H1 (cell line): ENCODE measurements around the gene DVL1. TPM values are rescaled to one million over a fixed set of nuclear protein-coding genes. Genes with fewer than 3 reads are reported as not detected.
A peak's percentile ranks its signal among the peaks of the same experiment; 100 is the strongest.

Source experiments
- CTCF ChIA-PET: fragments of 300-600 bp; sonication (Branson Sonifier 250); formaldehyde crosslinking; loops from one replicate; lab custom pipeline; 2021; ENCODE audit not compliant: partially characterized antibody; lab: Charles Lee
- POLR2A ChIA-PET: fragments of 300-600 bp; sonication (Branson Sonifier 250); formaldehyde crosslinking; loops from one replicate; lab custom pipeline; 2021; ENCODE audit warnings: inconsistent platforms; ENCODE audit not compliant: partially characterized antibody; lab: Charles Lee
- DNase-seq, 2 experiments: peaks; one replicate each; pipeline versions ENCODE4 v3.0.0 to v3.0.0-alpha.2; 2010 to 2022; ENCODE audit warnings: low spot score in 2 of 2, low read depth in 1 of 2, mixed read lengths in 1 of 2
- FAIRE-seq: peaks from 2 replicates; lab custom pipeline; 2011; peaks lifted over from hg19 to GRCh38; lab: Jason Lieb, UNC
- H2AFZ ChIP-seq: 2 replicates; pipeline ENCODE4 v1.8.1; 2012; ENCODE audit warnings: low read length, inconsistent platforms
- H2AK5ac ChIP-seq: 2 replicates; pipeline ENCODE4 v1.6.1; 2013; ENCODE audit warnings: low read depth, low read length
- H2BK120ac ChIP-seq: replicated peaks from 2 replicates; pipeline ENCODE3; 2013; ENCODE audit warnings: low read depth, low read length, inconsistent platforms
- H2BK12ac ChIP-seq: 2 replicates; pipeline ENCODE4 v1.6.1; 2013; ENCODE audit warnings: low read depth, low read length
- H2BK15ac ChIP-seq: 2 replicates; pipeline ENCODE4 v1.6.1; 2013; ENCODE audit warnings: low read length
- H2BK20ac ChIP-seq: 2 replicates; pipeline ENCODE4 v1.6.1; 2013; ENCODE audit warnings: low read length
- H2BK5ac ChIP-seq: 2 replicates; pipeline ENCODE4 v1.6.1; 2013; ENCODE audit warnings: low read depth, low read length
- H3K14ac ChIP-seq: 2 replicates; pipeline ENCODE4 v1.6.1; 2013; ENCODE audit warnings: inconsistent platforms; ENCODE audit not compliant: insufficient read length
- H3K18ac ChIP-seq: 2 replicates; pipeline ENCODE4 v1.6.1; 2013; ENCODE audit warnings: low read length; ENCODE audit errors: extremely low read depth
- H3K23ac ChIP-seq: 2 replicates; pipeline ENCODE4 v1.6.1; 2013; ENCODE audit warnings: inconsistent platforms; ENCODE audit not compliant: insufficient read length
- H3K23me2 ChIP-seq: 2 replicates; pipeline ENCODE4 v1.6.1; 2013; ENCODE audit warnings: low read depth, low read length
- H3K27ac ChIP-seq: 2 replicates; pipeline ENCODE4 v1.6.1; 2011; ENCODE audit warnings: low read depth, low read length, inconsistent platforms
- H3K27me3 ChIP-seq, 4 experiments: replicated peaks in 1 of 4; 1 replicate in 1 of 4; 2 replicates in 3 of 4; pipeline versions ENCODE4 v1.6.1 to v1.8.1; 2011 to 2013; ENCODE audit warnings: low read length in 3 of 4, mild to moderate bottlenecking in 3 of 4, inconsistent platforms in 2 of 4, mixed read lengths in 2 of 4, moderate library complexity in 1 of 4; ENCODE audit not compliant: control insufficient read depth in 3 of 4, insufficient read depth in 3 of 4; ENCODE audit errors: extremely low read depth in 1 of 4
- H3K36me3 ChIP-seq, 4 experiments: 2 replicates each; pipeline versions ENCODE4 v1.6.1 to v1.8.1; 2011 to 2013; ENCODE audit warnings: mild to moderate bottlenecking in 4 of 4, low read length in 3 of 4, moderate library complexity in 2 of 4, control low read depth in 1 of 4, inconsistent platforms in 1 of 4; ENCODE audit not compliant: insufficient read depth in 4 of 4, control insufficient read depth in 2 of 4
- H3K4ac ChIP-seq: replicated peaks from 2 replicates; pipeline ENCODE3; 2013; ENCODE audit warnings: low read length, low read depth, mixed read lengths, inconsistent platforms; ENCODE audit not compliant: insufficient read length
- H3K4me1 ChIP-seq, 4 experiments: replicated peaks in 1 of 4; 1 replicate in 1 of 4; 2 replicates in 3 of 4; pipeline versions ENCODE4 v1.6.1 to v1.8.1; 2011 to 2013; ENCODE audit warnings: low read length in 3 of 4, inconsistent platforms in 2 of 4, mixed read lengths in 1 of 4; ENCODE audit not compliant: insufficient read depth in 4 of 4, control insufficient read depth in 3 of 4
- H3K4me2 ChIP-seq, 2 experiments: 2 replicates each; pipeline versions ENCODE4 v1.6.1 to v1.8.1; 2011 to 2013; ENCODE audit warnings: low read depth in 2 of 2, low read length in 2 of 2, control low read depth in 1 of 2, inconsistent platforms in 1 of 2, mild to moderate bottlenecking in 1 of 2; ENCODE audit not compliant: insufficient read depth in 1 of 2
- H3K4me3 ChIP-seq, 4 experiments: fragments of 200-600, 300-600 bp in 1 of 4; sonication (generic), shearing (Covaris generic), sonication (Bioruptor Twin) in 1 of 4; 2 replicates each; pipeline versions ENCODE4 v1.5.1 to v1.8.1; 2011 to 2016; ENCODE audit warnings: low read length in 4 of 4, low read depth in 3 of 4, control low read depth in 2 of 4, inconsistent platforms in 2 of 4, mild to moderate bottlenecking in 2 of 4, mixed read lengths in 1 of 4, moderate library complexity in 1 of 4; ENCODE audit not compliant: insufficient read depth in 2 of 4; ENCODE audit errors: extremely low read depth in 1 of 4
- H3K56ac ChIP-seq: replicated peaks from 2 replicates; pipeline ENCODE3; 2013; ENCODE audit warnings: low read depth, mild to moderate bottlenecking, mixed read lengths, low read length, inconsistent platforms; ENCODE audit not compliant: insufficient read length
- H3K79me1 ChIP-seq: 2 replicates; pipeline ENCODE4 v1.6.1; 2013; ENCODE audit warnings: low read depth, low read length, control low read depth
- H3K79me2 ChIP-seq, 2 experiments: 2 replicates each; pipeline versions ENCODE4 v1.6.1 to v1.8.1; 2012 to 2013; ENCODE audit warnings: low read length in 2 of 2, mild to moderate bottlenecking in 2 of 2, inconsistent platforms in 1 of 2; ENCODE audit not compliant: insufficient read depth in 2 of 2, control insufficient read depth in 1 of 2
- H3K9ac ChIP-seq, 4 experiments: replicated peaks in 1 of 4; 1 replicate in 1 of 4; 2 replicates in 3 of 4; pipeline versions ENCODE4 v1.6.1 to v1.8.1; 2011 to 2013; ENCODE audit warnings: low read depth in 3 of 4, low read length in 3 of 4, control low read depth in 2 of 4, mild to moderate bottlenecking in 2 of 4, moderate library complexity in 2 of 4, inconsistent platforms in 1 of 4; ENCODE audit errors: extremely low read depth in 1 of 4
- H3K9me3 ChIP-seq, 2 experiments: 2 replicates each; pipeline versions ENCODE4 v1.6.1 to v1.8.1; 2012 to 2013; ENCODE audit warnings: mild to moderate bottlenecking in 2 of 2, moderate library complexity in 2 of 2, control low read depth in 1 of 2, inconsistent platforms in 1 of 2, low read depth in 1 of 2, low read length in 1 of 2, mixed read lengths in 1 of 2; ENCODE audit not compliant: insufficient read depth in 2 of 2
- H4K20me1 ChIP-seq, 2 experiments: replicated peaks in 1 of 2; 2 replicates each; pipeline versions ENCODE3 to v1.8.1; 2011 to 2013; ENCODE audit warnings: inconsistent platforms in 2 of 2, low read length in 2 of 2, mild to moderate bottlenecking in 1 of 2; ENCODE audit not compliant: insufficient read depth in 2 of 2, control insufficient read depth in 1 of 2
- H4K5ac ChIP-seq: 2 replicates; pipeline ENCODE4 v1.6.1; 2013; ENCODE audit warnings: low read length, low read depth, mixed read lengths, inconsistent platforms; ENCODE audit not compliant: insufficient read length
- H4K8ac ChIP-seq: 2 replicates; pipeline ENCODE4 v1.8.0; 2013; ENCODE audit warnings: mild to moderate bottlenecking, moderate library complexity, low read length, inconsistent platforms; ENCODE audit not compliant: insufficient read depth; ENCODE audit errors: extremely low read depth
- H4K91ac ChIP-seq: replicated peaks from 2 replicates; pipeline ENCODE3; 2013; ENCODE audit warnings: low read length, mixed read lengths, inconsistent platforms; ENCODE audit not compliant: insufficient read length
- BACH1 ChIP-seq: IDR thresholded peaks from 2 replicates; pipeline ENCODE4 v1.6.1; 2012; ENCODE audit warnings: low read length, improper control_type of control experiment
- EGR1 ChIP-seq: IDR thresholded peaks from 2 replicates; pipeline ENCODE4 v1.6.1; 2011; ENCODE audit warnings: low read depth, low read length, borderline replicate concordance
- HDAC2 ChIP-seq, 2 experiments: fragments of 300-600 bp in 1 of 2; sonication (generic) in 1 of 2; IDR thresholded peaks; 2 replicates each; pipeline ENCODE4 v1.6.1; 2011 to 2012; ENCODE audit warnings: low read depth in 2 of 2, low read length in 2 of 2, mild to moderate bottlenecking in 2 of 2, moderate library complexity in 2 of 2, borderline replicate concordance in 1 of 2, inconsistent platforms in 1 of 2
- MAFK ChIP-seq: IDR thresholded peaks from 2 replicates; pipeline ENCODE4 v1.6.1; 2012; ENCODE audit warnings: low read depth, mild to moderate bottlenecking, improper control_type of control experiment, low read length
- RNF2 ChIP-seq: fragments of 200-900, 300-1000 bp; sonication (generic); IDR thresholded peaks from 2 replicates; pipeline ENCODE4 v1.7.1; 2016; ENCODE audit warnings: borderline replicate concordance, low read depth, mild to moderate bottlenecking, antibody characterized with exemption, low read length; ENCODE audit not compliant: poor library complexity, severe bottlenecking; ENCODE audit errors: missing control alignments
- RXRA ChIP-seq: IDR thresholded peaks from 2 replicates; pipeline ENCODE4 v1.6.1; 2011; ENCODE audit warnings: low read depth, mild to moderate bottlenecking, low read length, moderate library complexity; ENCODE audit not compliant: insufficient read depth
- TAF7 ChIP-seq: optimal IDR thresholded peaks from 2 replicates; pipeline ENCODE3; 2011; ENCODE audit warnings: low read depth, mild to moderate bottlenecking, inconsistent platforms, low read length, moderate library complexity, borderline replicate concordance
- WGBS, 2 experiments: shearing (Covaris generic) in 1 of 2; methylation state at CpG; one replicate each; pipeline versions ENCODE4 v1.1.6 to v1.1.7; 2013 to 2015; ENCODE audit warnings: low lambda C conversion rate in 2 of 2, mixed read lengths in 2 of 2, inconsistent platforms in 1 of 2, low coverage in 1 of 2, missing lambda C conversion rate in 1 of 2; ENCODE audit not compliant: insufficient replicate concordance in 2 of 2, insufficient coverage in 1 of 2, insufficient read length in 1 of 2; ENCODE audit errors: extremely low coverage in 1 of 2, missing lambda C conversion rate in 1 of 2; 5-methylcytosine and 5-hydroxymethylcytosine counted together
- polyA plus RNA-seq, 7 experiments: library from polyadenylated mRNA; depleted of rRNA in 3 of 7; stranded (reverse) in 5 of 7; unstranded in 2 of 7; fragments of >200 nt in 5 of 7; fragments of 200-250 nt in 2 of 7; gene quantifications; 1 replicate in 5 of 7; 2 replicates in 1 of 7; 4 replicates in 1 of 7; pipeline versions ENCODE4 v1.2.1 to v1.2.3, GENCODE V29; 2011 to 2013; ENCODE audit warnings: missing spikeins in 2 of 7, mixed read lengths in 2 of 7
- total RNA-seq: library from RNA; stranded (reverse); fragmentation: NEBNext Ultra II Directional; extraction: Animal tissue kit (Norgen Biotek cat#: 25700); gene quantifications from 2 replicates; pipeline ENCODE4 v1.2.1, GENCODE V29; 2021
- TF ChIP-seq, protein P1 (sequence below): IDR thresholded peaks from 2 replicates; pipeline ENCODE4 v1.6.1; 2011; ENCODE audit warnings: low read length, improper control_type of control experiment

DVL1 gene
- total and polyA plus RNA-seq, 2 of the 8 experiments (the other 6 are each of a cell fraction or from before 2014, with no cell fraction given), result 39.4 to 58.9 TPM

DNA sequence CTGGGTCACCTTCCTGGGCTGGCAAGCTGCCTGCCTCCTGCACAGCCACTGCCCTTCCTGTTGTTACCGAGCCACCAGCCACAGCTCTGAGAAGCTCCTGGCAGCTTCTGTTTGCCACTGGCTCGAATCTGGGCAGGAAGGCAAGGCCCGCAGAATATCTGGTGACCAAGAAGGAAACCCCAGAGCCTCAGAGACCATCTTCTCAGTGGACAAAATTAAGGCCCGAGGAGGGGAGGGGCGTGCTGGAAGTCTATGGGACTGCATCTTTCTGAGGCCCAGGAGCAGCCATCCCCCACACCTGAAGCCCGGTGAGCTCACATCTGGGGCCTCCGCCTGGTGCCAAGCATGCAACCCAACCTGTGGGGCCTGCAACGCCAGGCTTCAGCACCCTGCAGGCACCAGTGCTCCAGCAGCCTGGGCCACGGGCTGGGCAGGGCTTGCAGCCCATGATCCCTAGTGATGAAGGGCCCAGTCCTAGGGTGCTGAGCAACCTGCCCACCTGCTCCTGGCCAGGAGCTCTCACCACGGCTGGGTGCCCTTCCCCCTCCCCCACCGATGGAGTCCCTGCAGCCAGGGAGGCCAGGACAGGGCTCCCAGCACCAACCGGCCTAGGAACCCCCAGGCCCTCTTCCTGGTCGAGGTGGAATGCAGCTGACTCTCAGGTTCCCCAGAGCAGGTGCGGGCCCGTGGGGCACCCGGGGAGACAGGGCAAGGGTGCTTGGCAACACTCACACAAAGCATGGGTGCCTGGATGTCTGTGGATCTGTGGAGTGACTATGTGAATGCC, 23.7 kb downstream of the DVL1 start:
- Histone ChIP-seq H4K91ac (no peak overlapping the region), H3K4me1 (peaks cover 0 to 13% (median 3%) of the 10 kb centered on the region in 4 experiments; a peak in 5 of 7 replicates), H3K23ac (no peak overlapping the region), H3K79me2 (peaks cover 9 to 42% of the 10 kb centered on the region in 2 experiments; a peak in 3 of 4 replicates), H3K4ac (peak overlapping the region; percentile 69), H2BK15ac (no peak overlapping the region), H2BK5ac (no peak overlapping the region; the same call in 1 of the 2 replicates), H4K20me1 (peaks cover 20 to 36% of the 10 kb centered on the region in 2 experiments), H3K79me1 (peaks cover 30% of the 10 kb centered on the region), H3K27me3 (no peaks in the 10 kb centered on the region; a peak in 1 of 7 replicates), H3K14ac (no peak overlapping the region), H3K9me3 (peaks cover 0 to 6% of the 10 kb centered on the region in 2 experiments; a peak in 2 of 4 replicates), H3K4me2 (peak overlapping the region; percentile 69 to 97), H2AFZ (no peak overlapping the region), H4K5ac (no peak overlapping the region), H2AK5ac (no peak overlapping the region; the same call in 1 of the 2 replicates), H3K18ac (no peak overlapping the region), H2BK12ac (0 out of 2 replicates have a peak overlapping the region, but pooled peaks have one; percentile 9), H3K27ac (no peak overlapping the region; the same call in 1 of the 2 replicates), H2BK20ac (no peak overlapping the region), H3K9ac (peak overlapping the region in 3 of 4 experiments; percentile 26 to 68 (median 57); a peak in 4 of 7 replicates), H3K56ac (peak overlapping the region; percentile 64), H3K36me3 (peaks cover 0 to 8% (median 1%) of the 10 kb centered on the region in 4 experiments; a peak in 3 of 8 replicates), H2BK120ac (no peak overlapping the region), H3K23me2 (peaks cover 9% of the 10 kb centered on the region), H3K4me3 (peak overlapping the region; percentile 60 to 100 (median 78)), H4K8ac (peak overlapping the region; percentile 79)
- FAIRE-seq, result no peak
- ChIA-PET CTCF (no interaction called here), POLR2A (interaction anchor here (0.8 to 3.4 kb wide), 11 partner anchors 9 to 290 kb away, joined by 3 to 27 read pairs (median 4); partner anchors contain the start of gene MIB2)
- no peak for DNase-seq
- 83% methylated on average over 16 of the region's 16 CpGs; no CpG with 5 or more reads in 1 of the 2 experiments for WGBS, 2 experiments
- TF ChIP-seq EGR1, result no peak
- no peak for TF ChIP-seq RNF2
- TF ChIP-seq RXRA, result no peak
- TF ChIP-seq, protein P1, sequence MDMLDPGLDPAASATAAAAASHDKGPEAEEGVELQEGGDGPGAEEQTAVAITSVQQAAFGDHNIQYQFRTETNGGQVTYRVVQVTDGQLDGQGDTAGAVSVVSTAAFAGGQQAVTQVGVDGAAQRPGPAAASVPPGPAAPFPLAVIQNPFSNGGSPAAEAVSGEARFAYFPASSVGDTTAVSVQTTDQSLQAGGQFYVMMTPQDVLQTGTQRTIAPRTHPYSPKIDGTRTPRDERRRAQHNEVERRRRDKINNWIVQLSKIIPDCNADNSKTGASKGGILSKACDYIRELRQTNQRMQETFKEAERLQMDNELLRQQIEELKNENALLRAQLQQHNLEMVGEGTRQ, result no peak
- TF ChIP-seq HDAC2 (IDR thresholded peaks at IDR 0.05; ENCODE audit: borderline replicate concordance in 1 of 2, low read depth in 2 of 2, low read length in 2 of 2), result no peak
- TF ChIP-seq BACH1, result no peak
- TF ChIP-seq MAFK, result no peak
- TF ChIP-seq TAF7, result no peak
